HepG2 (cell line): ENCODE results near the gene CHMP1A. TPM values are rescaled to one million over a fixed set of nuclear protein-coding genes. Genes with fewer than 3 reads are reported as not detected.

ENCODE experiments used
- ARID2 ChIP-seq: sonication (generic); formaldehyde crosslinking; IDR thresholded peaks from 2 replicates; pipeline ENCODE4 v1.8.1; 2022; ENCODE audit warnings: mild to moderate bottlenecking, missing genetic modification reagents, borderline replicate concordance
- FOXJ3 ChIP-seq: sonication (generic); formaldehyde crosslinking; IDR thresholded peaks from 2 replicates; pipeline ENCODE4 v1.4.0; 2020; ENCODE audit warnings: missing genetic modification reagents, mild to moderate bottlenecking, borderline replicate concordance
- GATAD1 ChIP-seq: IDR thresholded peaks from 2 replicates; pipeline ENCODE4 v1.6.1; 2016; ENCODE audit warnings: missing genetic modification reagents, missing compliant biosample characterization
- MAFG ChIP-seq: sonication (generic); formaldehyde crosslinking; IDR thresholded peaks from 2 replicates; pipeline ENCODE4 v1.5.1; 2020; ENCODE audit warnings: mild to moderate bottlenecking, missing genetic modification reagents
- MXI1 ChIP-seq: IDR thresholded peaks from 3 replicates; pipeline ENCODE4 v1.6.1; 2012; ENCODE audit warnings: low read depth, low read length, inconsistent platforms, borderline replicate concordance
- NR1H2 ChIP-seq: sonication (generic); formaldehyde crosslinking; IDR thresholded peaks from 2 replicates; pipeline ENCODE4 v1.8.1; 2022; ENCODE audit warnings: low read depth, missing genetic modification reagents, borderline replicate concordance
- PRPF4 ChIP-seq: fragments of 200-400 bp; formaldehyde crosslinking; IDR thresholded peaks from 2 replicates; pipeline ENCODE4 v1.6.1; 2016; ENCODE audit warnings: low read length, low read depth; ENCODE audit not compliant: poor library complexity, severe bottlenecking
- SNAPC2 ChIP-seq: sonication (generic); formaldehyde crosslinking; IDR thresholded peaks from 2 replicates; pipeline ENCODE4 v1.8.1; 2022; ENCODE audit warnings: mild to moderate bottlenecking, missing genetic modification reagents
- TSC22D2 ChIP-seq: sonication (generic); formaldehyde crosslinking; IDR thresholded peaks from 2 replicates; pipeline ENCODE4 v1.5.1; 2020; ENCODE audit warnings: missing genetic modification reagents, mild to moderate bottlenecking, borderline replicate concordance
- ZBTB14 ChIP-seq: sonication (generic); formaldehyde crosslinking; IDR thresholded peaks from 2 replicates; pipeline ENCODE4 v1.4.0; 2020; ENCODE audit warnings: missing genetic modification reagents
- ZBTB40 ChIP-seq, 2 experiments: fragments of 450-650 bp in 1 of 2; sonication (generic) in 1 of 2; formaldehyde crosslinking in 1 of 2; IDR thresholded peaks; 2 replicates each; pipeline versions ENCODE4 v1.6.1 to v1.8.0; 2016 to 2022; ENCODE audit warnings: antibody characterized with exemption in 1 of 2, mild to moderate bottlenecking in 1 of 2, missing genetic modification reagents in 1 of 2
- ZIK1 ChIP-seq: sonication (generic); formaldehyde crosslinking; IDR thresholded peaks from 2 replicates; pipeline ENCODE4 v1.5.0; 2020; ENCODE audit warnings: mild to moderate bottlenecking, low read depth, missing genetic modification reagents, borderline replicate concordance
- ZMAT3 ChIP-seq: sonication (generic); formaldehyde crosslinking; conservative IDR thresholded peaks from 2 replicates; pipeline ENCODE4 v1.7.0; 2021; ENCODE audit warnings: missing genetic modification reagents
- ZNF138 ChIP-seq: sonication (generic); formaldehyde crosslinking; IDR thresholded peaks from 2 replicates; pipeline ENCODE4 v1.5.0; 2020; ENCODE audit warnings: mild to moderate bottlenecking, low read depth, missing genetic modification reagents
- ZNF570 ChIP-seq: sonication (generic); formaldehyde crosslinking; IDR thresholded peaks from 2 replicates; pipeline ENCODE4 v1.4.0; 2020; ENCODE audit warnings: mild to moderate bottlenecking, missing genetic modification reagents, borderline replicate concordance
- ZNF572 ChIP-seq: sonication (generic); formaldehyde crosslinking; IDR thresholded peaks from 2 replicates; pipeline ENCODE4 v1.5.1; 2020; ENCODE audit warnings: mild to moderate bottlenecking, missing genetic modification reagents
- ZNF616 ChIP-seq: sonication (generic); formaldehyde crosslinking; IDR thresholded peaks from 2 replicates; pipeline ENCODE4 v1.5.0; 2020; ENCODE audit warnings: low read depth, mild to moderate bottlenecking, missing genetic modification reagents
- ZNF674 ChIP-seq: sonication (generic); formaldehyde crosslinking; IDR thresholded peaks from 2 replicates; pipeline ENCODE4 v1.5.0; 2020; ENCODE audit warnings: low read depth, mild to moderate bottlenecking, missing genetic modification reagents
- ZNF737 ChIP-seq: sonication (generic); formaldehyde crosslinking; IDR thresholded peaks from 2 replicates; pipeline ENCODE4 v1.5.0; 2020; ENCODE audit warnings: missing genetic modification reagents, mild to moderate bottlenecking, borderline replicate concordance
- ZNF773 ChIP-seq: sonication (generic); formaldehyde crosslinking; IDR thresholded peaks from 2 replicates; pipeline ENCODE4 v1.4.0; 2020; ENCODE audit warnings: missing genetic modification reagents, borderline replicate concordance
- polyA plus RNA-seq, 8 experiments: library from polyadenylated mRNA; depleted of rRNA in 3 of 8; stranded (reverse) in 7 of 8; unstranded in 1 of 8; fragments of >200 nt; fragmentation: Illumina TruSeq in 4 of 8; extraction: Trizol in 4 of 8; gene quantifications; 2 replicates each; pipeline versions ENCODE4 v1.2.1 to v1.2.3, GENCODE V29; 2011 to 2016; ENCODE audit warnings: low read depth in 4 of 8, missing spikeins in 1 of 8, mixed read lengths in 1 of 8; ENCODE audit not compliant: insufficient read depth in 1 of 8
- total RNA-seq, 5 experiments: library from RNA; depleted of rRNA; stranded (reverse); fragments of >200 nt; fragmentation: Illumina TruSeq; extraction: Trizol; gene quantifications; 2 replicates each; pipeline ENCODE4 v1.2.3, GENCODE V29; 2016; ENCODE audit warnings: low read depth in 1 of 5

Gene CHMP1A
- total and polyA plus RNA-seq, 2 of the 13 experiments (the other 11 are each of a cell fraction or from before 2014, with no cell fraction given) = 69.4 to 73.3 TPM

GRCh38 chr16:89623511-89624261 is 33.8 kb downstream of the CHMP1A start (continued):
- TF ChIP-seq ZBTB14 = no peak
- TF ChIP-seq SNAPC2 = no peak
- no peak for TF ChIP-seq FOXJ3
- TF ChIP-seq ZMAT3 (CRISPR knock-in tag) = no peak
- TF ChIP-seq ARID2 = no peak
- no peak for TF ChIP-seq ZNF674
- TF ChIP-seq ZIK1 (CRISPR knock-in tag) = no peak
- no peak for TF ChIP-seq NR1H2
- no peak for TF ChIP-seq ZNF737 (CRISPR knock-in tag)
- TF ChIP-seq MXI1 = no peak
- no peak for TF ChIP-seq ZNF616 (CRISPR knock-in tag)
- no peak for TF ChIP-seq MAFG
- no peak for TF ChIP-seq ZNF570 (CRISPR knock-in tag)
- TF ChIP-seq ZNF572 (CRISPR knock-in tag) = no peak
- no peak for TF ChIP-seq TSC22D2 (CRISPR knock-in tag)
- no peak for TF ChIP-seq ZBTB40 (IDR thresholded peaks at IDR 0.05)
- no peak for TF ChIP-seq ZBTB40 (CRISPR knock-in tag; IDR thresholded peaks at IDR 0.05)
- no peak for TF ChIP-seq GATAD1 (CRISPR knock-in tag)
- no peak for TF ChIP-seq ZNF138 (CRISPR knock-in tag)
- TF ChIP-seq ZNF773 (CRISPR knock-in tag) = 0 out of 2 replicates have a peak, but pooled peaks have one; percentile 65
- TF ChIP-seq PRPF4 = no peak
